Activated B cell treated with CpG ODN at 0.5 μM for 24 hours (primary cell): ENCODE measurements around the gene ZNF124. TPM values are rescaled to one million over a fixed set of nuclear protein-coding genes. Genes with fewer than 3 reads are reported as not detected.

Experiments used
- ATAC-seq: fragments of 200-7000 bp; cut with Tn5 transposase; one replicate; pipeline ENCODE4 v1.10.0; 2021; ENCODE audit warnings: low read depth, mild to moderate bottlenecking, moderate library complexity
- CTCF ChIA-PET: fragments of 350-600 bp; sonication (Branson Sonifier 250); formaldehyde crosslinking; loops from one replicate; lab custom pipeline; 2021; ENCODE audit warnings: antibody characterized with exemption; lab: Charles Lee
- POLR2A ChIA-PET: fragments of 350-600 bp; sonication (Branson Sonifier 250); formaldehyde crosslinking; loops from one replicate; lab custom pipeline; 2021; ENCODE audit warnings: antibody characterized with exemption; lab: Charles Lee
- DNase-seq: peaks from one replicate; pipeline ENCODE4 v3.0.0; 2022
- H3K27ac Mint-ChIP-seq: one replicate; pipeline ENCODE4 v1.8.0; 2020; ENCODE audit warnings: mixed read lengths
- H3K27me3 Mint-ChIP-seq: one replicate; pipeline ENCODE4 v1.8.0; 2021; ENCODE audit warnings: mixed read lengths
- H3K36me3 Mint-ChIP-seq: one replicate; pipeline ENCODE4 v1.8.0; 2021; ENCODE audit warnings: low read depth, mixed read lengths
- H3K4me1 Mint-ChIP-seq: one replicate; pipeline ENCODE4 v1.8.0; 2021; ENCODE audit warnings: mixed read lengths
- H3K4me3 Mint-ChIP-seq: one replicate; pipeline ENCODE4 v1.8.0; 2020; ENCODE audit warnings: mild to moderate bottlenecking, mixed read lengths
- H3K9me3 Mint-ChIP-seq: one replicate; pipeline ENCODE4 v1.8.0; 2020; ENCODE audit warnings: mixed read lengths
- intact Hi-C: fragments of 100-400 bp; cut with micrococcal nuclease; formaldehyde crosslinking; loops from one replicate; pipeline ENCODE4 v1.15.1; 2024
- total RNA-seq: library from RNA; stranded (reverse); gene quantifications from 2 replicates; pipeline ENCODE4 v1.2.3, GENCODE V29; 2022
- TF ChIP-seq, protein P1 (sequence below): fragments of 200-600 bp; IDR thresholded peaks from one replicate; pipeline ENCODE4 v1.8.0; 2022; ENCODE audit warnings: antibody characterized with exemption, mild to moderate bottlenecking

ZNF124 gene
- total RNA-seq, 1 donor from 2014 or later = 33.7 TPM

GRCh38 chr1:247113094-247113497 lies 58.7 kb downstream of the ZNF124 start:
- intact Hi-C loops = no loop called here
- DNase-seq (no peak), ATAC-seq (no peak)
- H3K9me3 Mint-ChIP-seq = no peaks in the 10 kb centered on the region
- TF ChIP-seq, protein P1, sequence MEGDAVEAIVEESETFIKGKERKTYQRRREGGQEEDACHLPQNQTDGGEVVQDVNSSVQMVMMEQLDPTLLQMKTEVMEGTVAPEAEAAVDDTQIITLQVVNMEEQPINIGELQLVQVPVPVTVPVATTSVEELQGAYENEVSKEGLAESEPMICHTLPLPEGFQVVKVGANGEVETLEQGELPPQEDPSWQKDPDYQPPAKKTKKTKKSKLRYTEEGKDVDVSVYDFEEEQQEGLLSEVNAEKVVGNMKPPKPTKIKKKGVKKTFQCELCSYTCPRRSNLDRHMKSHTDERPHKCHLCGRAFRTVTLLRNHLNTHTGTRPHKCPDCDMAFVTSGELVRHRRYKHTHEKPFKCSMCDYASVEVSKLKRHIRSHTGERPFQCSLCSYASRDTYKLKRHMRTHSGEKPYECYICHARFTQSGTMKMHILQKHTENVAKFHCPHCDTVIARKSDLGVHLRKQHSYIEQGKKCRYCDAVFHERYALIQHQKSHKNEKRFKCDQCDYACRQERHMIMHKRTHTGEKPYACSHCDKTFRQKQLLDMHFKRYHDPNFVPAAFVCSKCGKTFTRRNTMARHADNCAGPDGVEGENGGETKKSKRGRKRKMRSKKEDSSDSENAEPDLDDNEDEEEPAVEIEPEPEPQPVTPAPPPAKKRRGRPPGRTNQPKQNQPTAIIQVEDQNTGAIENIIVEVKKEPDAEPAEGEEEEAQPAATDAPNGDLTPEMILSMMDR = no peak
- no peaks in the 10 kb centered on the region for H3K36me3 Mint-ChIP-seq
- no peak overlapping the region for H3K4me3 Mint-ChIP-seq
- peaks cover 6% of the 10 kb centered on the region for H3K4me1 Mint-ChIP-seq
- peaks cover 34% of the 10 kb centered on the region for H3K27me3 Mint-ChIP-seq
- ChIA-PET POLR2A (no interaction called here), CTCF (no interaction called here)
- H3K27ac Mint-ChIP-seq = no peak overlapping the region

DNA sequence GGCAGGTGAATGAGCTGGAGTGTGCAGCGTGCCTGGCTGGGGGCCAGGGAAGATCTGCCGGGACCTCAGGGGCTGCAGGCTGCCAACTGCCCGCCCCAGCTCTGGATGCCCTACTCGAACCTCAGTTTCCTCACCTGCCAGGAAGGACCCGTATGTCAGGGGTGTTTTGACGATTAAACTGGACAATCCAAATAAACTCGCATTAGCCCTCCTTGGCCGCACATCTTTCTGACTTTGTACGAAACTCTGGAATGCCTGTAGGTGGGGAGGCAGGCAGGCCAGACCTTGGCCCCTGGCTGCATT lies 59.4 kb downstream of the ZNF124 start:
- ChIA-PET CTCF (no interaction called here), POLR2A (no interaction called here)
- Mint-ChIP-seq H3K4me3 (peak overlapping the region; percentile 50), H3K36me3 (no peaks in the 10 kb centered on the region), H3K27me3 (peaks cover 38% of the 10 kb centered on the region), H3K4me1 (peaks cover 6% of the 10 kb centered on the region), H3K9me3 (no peaks in the 10 kb centered on the region), H3K27ac (no peak overlapping the region)
- ATAC-seq = no peak
- no peak for DNase-seq
- intact Hi-C loops = no loop called here
- TF ChIP-seq, protein P1 = no peak

DNA sequence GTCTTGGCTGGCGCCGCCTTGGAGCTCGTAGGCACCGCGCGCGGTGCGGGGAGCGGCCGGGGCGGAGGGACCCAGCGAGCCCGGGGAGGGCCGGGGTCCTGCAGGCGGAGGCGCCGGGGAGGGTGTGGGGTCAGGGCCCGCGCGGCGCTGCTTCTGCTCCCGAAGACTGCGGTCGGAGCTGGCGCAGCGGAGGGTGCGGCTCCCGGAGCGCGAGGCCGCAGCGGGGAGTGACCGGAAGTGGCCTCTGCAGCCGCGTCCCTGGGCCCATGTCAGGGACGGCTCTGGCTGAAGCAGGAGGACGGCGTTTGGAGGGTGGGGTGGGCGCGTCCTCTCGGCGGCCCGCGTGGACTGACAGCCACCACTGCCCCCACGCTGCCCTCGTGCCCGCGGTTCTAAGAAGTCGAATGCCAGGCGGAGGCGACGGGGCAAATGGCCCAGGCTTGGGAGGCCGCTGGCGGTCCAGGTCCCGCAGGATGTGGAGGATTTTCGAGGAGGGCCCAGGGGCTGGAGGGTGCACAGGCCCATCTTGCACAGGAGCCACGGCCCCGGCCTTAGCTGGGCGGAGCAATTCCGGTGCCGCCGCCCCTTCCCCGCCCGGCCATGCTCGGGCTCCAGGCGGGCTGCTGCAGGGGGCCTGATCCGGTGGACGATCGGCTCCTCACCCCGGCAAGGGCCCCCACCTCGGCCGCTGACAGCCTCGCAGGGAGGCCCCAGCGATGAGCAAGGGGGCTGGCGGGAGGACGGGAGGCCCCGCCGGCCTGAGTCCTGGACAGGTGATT lies 59.9 kb downstream of the ZNF124 start:
- ChIA-PET POLR2A (interaction anchor here (0.7 kb wide), 1 partner anchor 9 kb away, joined by 3 read pairs; no protein-coding TSS in a partner anchor), CTCF (no interaction called here)
- ATAC-seq (peak; percentile 56), DNase-seq (no peak)
- Mint-ChIP-seq H3K4me1 (peaks cover 6% of the 10 kb centered on the region), H3K27me3 (peaks cover 44% of the 10 kb centered on the region), H3K27ac (no peak overlapping the region), H3K4me3 (peak overlapping the region; percentile 38), H3K9me3 (no peaks in the 10 kb centered on the region), H3K36me3 (no peaks in the 10 kb centered on the region)
- TF ChIP-seq, protein P1 = no peak
- intact Hi-C loops = no loop called here

DNA sequence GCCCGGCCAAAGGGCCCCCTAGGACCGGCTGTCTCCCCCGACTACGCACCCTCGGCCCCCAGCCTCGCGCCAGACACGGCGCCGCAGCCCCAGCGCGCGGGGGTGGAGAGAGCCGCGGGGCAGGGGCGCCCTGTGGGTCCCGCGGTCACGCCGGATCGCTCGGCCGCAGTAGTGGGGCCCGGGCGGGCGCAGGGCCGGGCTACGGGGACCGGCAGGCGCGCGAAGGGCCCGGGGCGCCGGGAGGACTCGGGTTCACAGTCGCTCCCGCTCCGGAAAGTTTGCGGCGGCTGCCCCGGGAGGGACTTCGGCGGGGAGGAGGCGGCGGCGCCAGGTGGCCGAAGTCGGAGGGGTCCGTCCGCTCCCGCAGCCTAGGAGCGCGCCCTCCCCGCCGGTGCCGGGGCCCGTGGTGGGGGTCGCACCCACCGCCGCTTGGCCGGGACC lies 60.5 kb downstream of the ZNF124 start:
- POLR2A ChIA-PET = interaction anchor here (0.7 kb wide), 1 partner anchor 9 kb away, joined by 3 read pairs; no protein-coding TSS in a partner anchor
- TF ChIP-seq, protein P1 = no peak
- peak; percentile 56 for ATAC-seq
- CTCF ChIA-PET = no interaction called here
- H3K9me3 Mint-ChIP-seq = no peaks in the 10 kb centered on the region
- no peak for DNase-seq
- H3K4me3 Mint-ChIP-seq = peak overlapping the region; percentile 73
- no peak overlapping the region for H3K27ac Mint-ChIP-seq
- peaks cover 45% of the 10 kb centered on the region for H3K27me3 Mint-ChIP-seq
- peaks cover 6% of the 10 kb centered on the region for H3K4me1 Mint-ChIP-seq
- intact Hi-C loops = no loop called here
- H3K36me3 Mint-ChIP-seq = no peaks in the 10 kb centered on the region

GRCh38 chr1:247110627-247111258 lies 61.1 kb downstream of the ZNF124 start:
- DNase-seq (no peak), ATAC-seq (peak; percentile 36)
- TF ChIP-seq, protein P1 = no peak
- no peak overlapping the region for H3K27ac Mint-ChIP-seq
- ChIA-PET CTCF (no interaction called here), POLR2A (no interaction called here)
- H3K27me3 Mint-ChIP-seq = peaks cover 48% of the 10 kb centered on the region
- peak overlapping the region; percentile 73 for H3K4me3 Mint-ChIP-seq
- no peaks in the 10 kb centered on the region for H3K36me3 Mint-ChIP-seq
- peaks cover 6% of the 10 kb centered on the region for H3K4me1 Mint-ChIP-seq
- no peaks in the 10 kb centered on the region for H3K9me3 Mint-ChIP-seq
- intact Hi-C loops = no loop called here
